Activated naive CD4-positive, alpha-beta T cell treated with anti-CD3 and anti-CD28 coated beads for 36 hours (primary cell): ENCODE measurements around the gene DIRAS1. TPM values are rescaled to one million over a fixed set of nuclear protein-coding genes. Genes with fewer than 3 reads are reported as not detected.

Source experiments
- CTCF ChIA-PET: fragments of 350-600 bp; sonication (Branson Sonifier 250); formaldehyde crosslinking; loops from one replicate; lab custom pipeline; 2021; ENCODE audit warnings: antibody characterized with exemption; lab: Charles Lee
- DNase-seq: peaks from one replicate; pipeline ENCODE4 v3.0.0-alpha.2; 2020
- H3K27ac Mint-ChIP-seq: one replicate; pipeline ENCODE4 v1.8.0; 2021; ENCODE audit warnings: mild to moderate bottlenecking, mixed read lengths
- H3K27me3 Mint-ChIP-seq: one replicate; pipeline ENCODE4 v1.8.0; 2021; ENCODE audit warnings: low read depth, mixed read lengths
- H3K36me3 Mint-ChIP-seq: one replicate; pipeline ENCODE4 v1.8.0; 2021; ENCODE audit warnings: low read depth, mixed read lengths
- H3K4me1 Mint-ChIP-seq: one replicate; pipeline ENCODE4 v1.8.0; 2021; ENCODE audit warnings: low read depth, mixed read lengths
- H3K4me3 Mint-ChIP-seq: one replicate; pipeline ENCODE4 v1.8.0; 2021; ENCODE audit warnings: mild to moderate bottlenecking, moderate library complexity, mixed read lengths
- H3K9me3 Mint-ChIP-seq: one replicate; pipeline ENCODE4 v1.8.0; 2021; ENCODE audit warnings: mixed read lengths
- intact Hi-C: fragments of 100-400 bp; cut with micrococcal nuclease; formaldehyde crosslinking; loops from one replicate; pipeline ENCODE4 v1.15.1; 2023
- total RNA-seq, 2 experiments: library from RNA; stranded (reverse); gene quantifications; one replicate each; pipeline ENCODE4 v1.2.3, GENCODE V29; 2021

DIRAS1 gene
- total RNA-seq = under 1 TPM; 0.07 to 0.24 TPM

GRCh38 chr19:2720777-2721569 is at the start of gene DIRAS1:
Gene DIRAS1 (minus strand): TSS chr19:2721372. CDS start chr19:2717806, 3,566 bp downstream.
- intact Hi-C loops = no loop called here
- Mint-ChIP-seq H3K9me3 (no peaks in the 10 kb centered on the region), H3K36me3 (no peaks in the 10 kb centered on the region), H3K4me3 (peak within 1 kb of the TSS; percentile 27), H3K27ac (no peak within 1 kb of the TSS), H3K4me1 (peaks cover 3% of the 10 kb centered on the region), H3K27me3 (peaks cover 29% of the 10 kb centered on the region)
- DNase-seq = no peak
- CTCF ChIA-PET = no interaction called here

- H3K27me3 Mint-ChIP-seq = no peaks in the 10 kb centered on the region
- intact Hi-C loops = no loop called here
- no peak for DNase-seq
- CTCF ChIA-PET = interaction anchor here (0.5 kb wide), 1 partner anchor 797 kb away, joined by 3 read pairs; no protein-coding TSS in a partner anchor
- H3K4me3 Mint-ChIP-seq = no peak overlapping the region
- H3K9me3 Mint-ChIP-seq = no peaks in the 10 kb centered on the region
- no peak overlapping the region for H3K27ac Mint-ChIP-seq
- peaks cover 20% of the 10 kb centered on the region for H3K4me1 Mint-ChIP-seq
- peaks cover 9% of the 10 kb centered on the region for H3K36me3 Mint-ChIP-seq
Observed at GRCh38 chr19:2770055-2771013, 49.2 kb upstream of the DIRAS1 start.

DNA sequence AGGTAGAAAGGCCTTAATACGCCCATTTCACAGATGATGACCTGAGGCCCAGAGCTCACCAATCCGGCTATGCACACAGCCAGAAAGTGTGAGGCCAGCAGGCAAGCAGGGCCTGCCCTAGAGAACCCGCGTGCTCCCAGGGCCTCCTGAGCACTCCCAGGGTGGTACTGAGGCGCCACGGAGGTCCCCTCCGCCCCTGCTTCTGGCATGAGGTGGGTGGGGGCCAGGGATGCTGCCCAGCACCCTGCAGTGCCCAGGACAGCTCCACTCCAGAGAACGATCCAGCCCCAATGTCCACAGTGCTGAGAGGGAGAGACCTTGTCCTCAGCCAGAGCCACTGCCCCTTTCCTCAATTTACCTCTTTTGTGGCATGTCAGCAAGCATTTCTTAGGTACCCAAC is 48.0 kb upstream of the DIRAS1 start:
- peaks cover 13% of the 10 kb centered on the region for H3K4me1 Mint-ChIP-seq
- CTCF ChIA-PET = no interaction called here
- peaks cover 7% of the 10 kb centered on the region for H3K36me3 Mint-ChIP-seq
- intact Hi-C loops = no loop called here
- no peak for DNase-seq
- H3K27me3 Mint-ChIP-seq = no peaks in the 10 kb centered on the region
- H3K4me3 Mint-ChIP-seq = no peak overlapping the region
- no peak overlapping the region for H3K27ac Mint-ChIP-seq
- no peaks in the 10 kb centered on the region for H3K9me3 Mint-ChIP-seq

- Mint-ChIP-seq H3K4me3 (no peak overlapping the region), H3K9me3 (no peaks in the 10 kb centered on the region), H3K27ac (no peak overlapping the region), H3K27me3 (no peaks in the 10 kb centered on the region), H3K36me3 (peaks cover 7% of the 10 kb centered on the region), H3K4me1 (peaks cover 9% of the 10 kb centered on the region)
- no peak for DNase-seq
- CTCF ChIA-PET = no interaction called here
- intact Hi-C loops = no loop called here
Observed at GRCh38 chr19:2768365-2769132, 47.4 kb upstream of the DIRAS1 start.

GRCh38 chr19:2767688-2768087 is 46.5 kb upstream of the DIRAS1 start:
- Mint-ChIP-seq H3K27ac (no peak overlapping the region), H3K36me3 (peaks cover 11% of the 10 kb centered on the region), H3K27me3 (no peaks in the 10 kb centered on the region), H3K9me3 (no peaks in the 10 kb centered on the region), H3K4me3 (no peak overlapping the region), H3K4me1 (peaks cover 9% of the 10 kb centered on the region)
- DNase-seq = no peak
- CTCF ChIA-PET = no interaction called here
- intact Hi-C loops = no loop called here

GRCh38 chr19:2766594-2767372 is 45.6 kb upstream of the DIRAS1 start:
- intact Hi-C loops = no loop called here
- DNase-seq = no peak
- Mint-ChIP-seq H3K4me3 (no peak overlapping the region), H3K4me1 (peaks cover under 1% of the 10 kb centered on the region), H3K9me3 (no peaks in the 10 kb centered on the region), H3K27ac (no peak overlapping the region), H3K27me3 (no peaks in the 10 kb centered on the region), H3K36me3 (peaks cover 9% of the 10 kb centered on the region)
- CTCF ChIA-PET = interaction anchor here (1.1 kb wide), 1 partner anchor 119 kb away, joined by 3 read pairs; no protein-coding TSS in a partner anchor

DNA sequence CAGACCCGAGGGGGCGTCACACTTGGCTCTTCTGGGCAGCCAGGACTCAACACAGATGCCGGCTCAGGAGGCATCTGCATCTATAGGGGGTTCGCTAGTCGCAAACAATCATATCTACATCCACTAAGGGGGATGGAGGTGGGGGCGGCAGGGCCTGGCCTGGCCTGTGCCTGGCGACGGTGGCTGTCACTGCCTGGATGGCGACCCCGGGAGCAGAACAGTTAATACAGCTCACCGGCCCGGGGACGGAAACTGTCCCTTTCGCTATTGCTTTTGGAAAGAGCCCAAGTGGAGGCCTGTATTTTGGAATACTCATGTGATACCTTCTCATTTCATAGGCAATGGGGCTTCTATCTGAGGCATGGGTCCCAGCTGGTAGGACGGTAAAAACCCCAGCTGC is 44.2 kb upstream of the DIRAS1 start:
- Mint-ChIP-seq H3K27me3 (no peaks in the 10 kb centered on the region), H3K9me3 (no peaks in the 10 kb centered on the region)

GRCh38 chr19:2764945-2765344 is 43.8 kb upstream of the DIRAS1 start:
- peaks cover 11% of the 10 kb centered on the region for H3K36me3 Mint-ChIP-seq
- H3K4me3 Mint-ChIP-seq = no peak overlapping the region
- DNase-seq = no peak
- intact Hi-C loops = no loop called here
- no peaks in the 10 kb centered on the region for H3K4me1 Mint-ChIP-seq
- CTCF ChIA-PET = no interaction called here
- no peak overlapping the region for H3K27ac Mint-ChIP-seq
- no peaks in the 10 kb centered on the region for H3K9me3 Mint-ChIP-seq
- no peaks in the 10 kb centered on the region for H3K27me3 Mint-ChIP-seq

More for the DNA sequence above, 44.2 kb upstream of the DIRAS1 start:
- H3K27ac Mint-ChIP-seq = no peak overlapping the region
- H3K4me1 Mint-ChIP-seq = no peaks in the 10 kb centered on the region
- no peak for DNase-seq
- CTCF ChIA-PET = interaction anchor here (0.5 kb wide), 1 partner anchor 24 kb away, joined by 3 read pairs; no protein-coding TSS in a partner anchor
- H3K36me3 Mint-ChIP-seq = peaks cover 9% of the 10 kb centered on the region
- H3K4me3 Mint-ChIP-seq = no peak overlapping the region
- intact Hi-C loops = no loop called here

- no peak overlapping the region for H3K4me3 Mint-ChIP-seq
- H3K27me3 Mint-ChIP-seq = no peaks in the 10 kb centered on the region
- H3K4me1 Mint-ChIP-seq = no peaks in the 10 kb centered on the region
- CTCF ChIA-PET = interaction anchor here (0.8 kb wide), 1 partner anchor 115 kb away, joined by 3 read pairs; no protein-coding TSS in a partner anchor
- no peak overlapping the region for H3K27ac Mint-ChIP-seq
- no peak for DNase-seq
- H3K36me3 Mint-ChIP-seq = peaks cover 17% of the 10 kb centered on the region
- intact Hi-C loops = no loop called here
- H3K9me3 Mint-ChIP-seq = no peaks in the 10 kb centered on the region
Observed at GRCh38 chr19:2763687-2764086, 42.5 kb upstream of the DIRAS1 start.

GRCh38 chr19:2762783-2763496 is 41.8 kb upstream of the DIRAS1 start:
- no peaks in the 10 kb centered on the region for H3K9me3 Mint-ChIP-seq
- H3K4me3 Mint-ChIP-seq = no peak overlapping the region
- no peak for DNase-seq
- H3K4me1 Mint-ChIP-seq = no peaks in the 10 kb centered on the region
- peaks cover 20% of the 10 kb centered on the region for H3K36me3 Mint-ChIP-seq
- H3K27ac Mint-ChIP-seq = no peak overlapping the region
- H3K27me3 Mint-ChIP-seq = no peaks in the 10 kb centered on the region
- intact Hi-C loops = no loop called here
- CTCF ChIA-PET = interaction anchor here (0.5 to 0.6 kb wide), 2 partner anchors 372 to 760 kb away, joined by 3 to 4 read pairs; no protein-coding TSS in a partner anchor
